GM10266 (cell line): ENCODE results near the gene DOCK4.

ENCODE experiments used
- DNase-seq: peaks from one replicate; pipeline ENCODE4 v3.0.0; 2012; ENCODE audit errors: extremely low spot score
- CTCF ChIP-seq: IDR thresholded peaks from 2 replicates; pipeline ENCODE4 v1.5.1; 2012; ENCODE audit warnings: mild to moderate bottlenecking, low read depth; ENCODE audit not compliant: control insufficient read depth, insufficient read depth; ENCODE audit errors: missing control alignments

The DOCK4 gene

GRCh38 chr7:112093409-112093808, 112.8 kb downstream of the DOCK4 start:
- no peak for DNase-seq
- TF ChIP-seq CTCF, result no peak

GRCh38 chr7:112092709-112093395, 113.3 kb downstream of the DOCK4 start:
- no peak for TF ChIP-seq CTCF
- no peak for DNase-seq

GRCh38 chr7:112092306-112092705, 113.9 kb downstream of the DOCK4 start:
- DNase-seq, result no peak
- no peak for TF ChIP-seq CTCF

- no peak for TF ChIP-seq CTCF
- DNase-seq, result no peak
These were observed 114.4 kb downstream of the DOCK4 start for GRCh38 chr7:112091768-112092167.

GRCh38 chr7:112089551-112089950, 116.6 kb downstream of the DOCK4 start:
- TF ChIP-seq CTCF, result no peak
- DNase-seq, result no peak

- TF ChIP-seq CTCF, result no peak
- no peak for DNase-seq
These were observed 117.6 kb downstream of the DOCK4 start for GRCh38 chr7:112088484-112089016.

- TF ChIP-seq CTCF, result no peak
- DNase-seq, result no peak
These were observed 119.5 kb downstream of the DOCK4 start for GRCh38 chr7:112086496-112087254.
